ENCODE data around the gene C2orf92. TPM values are rescaled to one million over a fixed set of nuclear protein-coding genes. Genes with fewer than 3 reads are reported as not detected.

Gene C2orf92
- total RNA-seq, 2 donors from 2014 or later: 3.0 to 3.1 TPM

- Histone ChIP-seq H3K4me1 (peaks cover 0 to 36% of the 10 kb centered on the region in 2 donors), H3K27me3 (no peaks in the 10 kb centered on the region), H3K36me3 (peaks cover 54% of the 10 kb centered on the region), H3K27ac (no peak overlapping the region), H3K9me3 (peaks cover 0 to 3% of the 10 kb centered on the region in 2 donors), H3K4me3 (no peak overlapping the region)
- no peak for TF ChIP-seq CTCF (IDR thresholded peaks at IDR 0.05)
- DNase-seq (ENCODE audit: low spot score): no peak
Observed at GRCh38 chr2:97658691-97659157, 10.8 kb upstream of the C2orf92 start.

GRCh38 chr2:97659256-97660043 is 10.1 kb upstream of the C2orf92 start:
- H3K27ac ChIP-seq: no peak overlapping the region
- no peak overlapping the region for H3K4me3 ChIP-seq
- H3K9me3 ChIP-seq: no peaks in the 10 kb centered on the region
- peaks cover 46% of the 10 kb centered on the region for H3K36me3 ChIP-seq
- no peak for DNase-seq (ENCODE audit: low spot score)
- no peaks in the 10 kb centered on the region for H3K27me3 ChIP-seq
- TF ChIP-seq CTCF (IDR thresholded peaks at IDR 0.05): no peak
- peaks cover 0 to 36% of the 10 kb centered on the region in 2 donors for H3K4me1 ChIP-seq

- Histone ChIP-seq H3K9me3 (no peaks in the 10 kb centered on the region), H3K27me3 (no peaks in the 10 kb centered on the region), H3K4me1 (peaks cover 0 to 43% of the 10 kb centered on the region in 2 donors), H3K27ac (no peak overlapping the region), H3K36me3 (peaks cover 44% of the 10 kb centered on the region), H3K4me3 (no peak overlapping the region)
- DNase-seq (ENCODE audit: low spot score): no peak
- no peak for TF ChIP-seq CTCF (IDR thresholded peaks at IDR 0.05)
Observed at GRCh38 chr2:97660044-97660774, 9.3 kb upstream of the C2orf92 start.

GRCh38 chr2:97660775-97661389 is 8.6 kb upstream of the C2orf92 start:
- H3K4me1 ChIP-seq: peaks cover 0 to 43% of the 10 kb centered on the region in 2 donors
- H3K4me3 ChIP-seq: no peak overlapping the region
- no peaks in the 10 kb centered on the region for H3K27me3 ChIP-seq
- no peak for DNase-seq (ENCODE audit: low spot score)
- no peak overlapping the region for H3K27ac ChIP-seq
- H3K9me3 ChIP-seq: no peaks in the 10 kb centered on the region
- no peak for TF ChIP-seq CTCF (IDR thresholded peaks at IDR 0.05)
- H3K36me3 ChIP-seq: peaks cover 40% of the 10 kb centered on the region

GRCh38 chr2:97661927-97662326 is 7.6 kb upstream of the C2orf92 start:
- peak overlapping the region in 1 of 2 donors; percentile 99 for H3K27ac ChIP-seq
- H3K36me3 ChIP-seq: peaks cover 29% of the 10 kb centered on the region
- peaks cover 0 to 43% of the 10 kb centered on the region in 2 donors for H3K4me1 ChIP-seq
- H3K4me3 ChIP-seq: peak overlapping the region in 1 of 2 donors; percentile 72
- H3K9me3 ChIP-seq: no peaks in the 10 kb centered on the region
- DNase-seq (ENCODE audit: low spot score): no peak
- no peak for TF ChIP-seq CTCF (IDR thresholded peaks at IDR 0.05)
- H3K27me3 ChIP-seq: no peaks in the 10 kb centered on the region

Measured in right atrium auricular region (tissue), 2 donors.